Right lobe of liver (tissue), 4 donors: ENCODE results near the gene MAPT.

ENCODE experiments used
- POLR2A ChIP-seq: fragments of 450-650 bp; IDR thresholded peaks from one replicate; pipeline ENCODE4 v1.6.1; 2017; ENCODE audit warnings: antibody characterized with exemption, mild to moderate bottlenecking
- TF ChIP-seq, protein P1 (sequence below), 4 donors: fragments of 200-600 bp in 3 of 4; fragments of 450-650 bp in 1 of 4; IDR thresholded peaks; one replicate each; pipeline versions ENCODE4 v1.5.1 to v1.8.0; 2016 to 2022; ENCODE audit warnings: antibody characterized with exemption in 4 of 4, mild to moderate bottlenecking in 2 of 4
- donor health status: DM: no; HTN: no; CAD: no.
- donor health status: DM: no; HTN: no; CAD: no.
- donor health status: DM: no; HTN: yes; CAD: no.

GRCh38 chr17:45851022-45851421, 43.3 kb upstream of the MAPT start:
- TF ChIP-seq, protein P1, sequence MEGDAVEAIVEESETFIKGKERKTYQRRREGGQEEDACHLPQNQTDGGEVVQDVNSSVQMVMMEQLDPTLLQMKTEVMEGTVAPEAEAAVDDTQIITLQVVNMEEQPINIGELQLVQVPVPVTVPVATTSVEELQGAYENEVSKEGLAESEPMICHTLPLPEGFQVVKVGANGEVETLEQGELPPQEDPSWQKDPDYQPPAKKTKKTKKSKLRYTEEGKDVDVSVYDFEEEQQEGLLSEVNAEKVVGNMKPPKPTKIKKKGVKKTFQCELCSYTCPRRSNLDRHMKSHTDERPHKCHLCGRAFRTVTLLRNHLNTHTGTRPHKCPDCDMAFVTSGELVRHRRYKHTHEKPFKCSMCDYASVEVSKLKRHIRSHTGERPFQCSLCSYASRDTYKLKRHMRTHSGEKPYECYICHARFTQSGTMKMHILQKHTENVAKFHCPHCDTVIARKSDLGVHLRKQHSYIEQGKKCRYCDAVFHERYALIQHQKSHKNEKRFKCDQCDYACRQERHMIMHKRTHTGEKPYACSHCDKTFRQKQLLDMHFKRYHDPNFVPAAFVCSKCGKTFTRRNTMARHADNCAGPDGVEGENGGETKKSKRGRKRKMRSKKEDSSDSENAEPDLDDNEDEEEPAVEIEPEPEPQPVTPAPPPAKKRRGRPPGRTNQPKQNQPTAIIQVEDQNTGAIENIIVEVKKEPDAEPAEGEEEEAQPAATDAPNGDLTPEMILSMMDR (IDR thresholded peaks at IDR 0.05) = no peak
- TF ChIP-seq POLR2A = no peak
